Naive thymus-derived CD4-positive, alpha-beta T cell (primary cell): ENCODE data around the gene TAB2. TPM values are rescaled to one million over a fixed set of nuclear protein-coding genes. Genes with fewer than 3 reads are reported as not detected.

Source experiments
- ATAC-seq: fragments of 150-1000 bp; cut with Tn5 transposase; 2 replicates; pipeline ENCODE4 v1.10.0; 2021; ENCODE audit warnings: mild to moderate bottlenecking, moderate library complexity
- CTCF ChIA-PET: fragments of 350-600 bp; sonication (Branson Sonifier 250); formaldehyde crosslinking; loops from one replicate; lab custom pipeline; 2021; ENCODE audit warnings: antibody characterized with exemption; lab: Charles Lee
- POLR2A ChIA-PET: fragments of 350-600 bp; sonication (Branson Sonifier 250); formaldehyde crosslinking; loops from one replicate; lab custom pipeline; 2021; ENCODE audit warnings: antibody characterized with exemption, inconsistent platforms; lab: Charles Lee
- DNase-seq, 9 donors: peaks; one replicate each; pipeline versions ENCODE4 v3.0.0 to v3.0.0-alpha.2; 2020 to 2022; ENCODE audit warnings: mixed read lengths in 1 of 9
- H3K27ac ChIP-seq: one replicate; pipeline ENCODE4 v1.7.0; 2013; ENCODE audit warnings: mild to moderate bottlenecking, low read depth, low read length, moderate library complexity
- H3K27me3 ChIP-seq, 2 donors: one replicate each; pipeline ENCODE4 v1.7.0; 2013; ENCODE audit warnings: low read length in 2 of 2, mild to moderate bottlenecking in 2 of 2, moderate library complexity in 2 of 2; ENCODE audit not compliant: control insufficient read depth in 2 of 2, insufficient read depth in 2 of 2
- H3K36me3 ChIP-seq, 3 experiments: 1 replicate in 2 of 3; 2 replicates in 1 of 3; pipeline ENCODE4 v1.7.0; 2013; ENCODE audit warnings: low read length in 3 of 3, mild to moderate bottlenecking in 3 of 3, moderate library complexity in 1 of 3; ENCODE audit not compliant: insufficient read depth in 3 of 3, control insufficient read depth in 2 of 3
- H3K4me1 ChIP-seq, 2 donors: one replicate each; pipeline ENCODE4 v1.7.0; 2013; ENCODE audit warnings: low read length in 2 of 2, mild to moderate bottlenecking in 2 of 2, moderate library complexity in 1 of 2; ENCODE audit not compliant: control insufficient read depth in 2 of 2, insufficient read depth in 2 of 2
- H3K4me3 ChIP-seq: 2 replicates; pipeline ENCODE4 v1.7.0; 2013; ENCODE audit warnings: mild to moderate bottlenecking, low read length
- H3K9me3 ChIP-seq, 3 experiments: 1 replicate in 2 of 3; 2 replicates in 1 of 3; pipeline ENCODE4 v1.7.0; 2013; ENCODE audit warnings: low read length in 3 of 3; ENCODE audit not compliant: control insufficient read depth in 2 of 3
- H3K27ac Mint-ChIP-seq, 9 donors: one replicate each; pipeline ENCODE4 v1.8.0; 2020 to 2022; ENCODE audit warnings: mixed read lengths in 9 of 9, mild to moderate bottlenecking in 8 of 9, moderate library complexity in 5 of 9, inconsistent platforms in 2 of 9
- H3K27me3 Mint-ChIP-seq, 5 donors: one replicate each; pipeline ENCODE4 v1.8.0; 2021 to 2022; ENCODE audit warnings: mixed read lengths in 5 of 5, mild to moderate bottlenecking in 1 of 5
- H3K36me3 Mint-ChIP-seq, 5 donors: one replicate each; pipeline ENCODE4 v1.8.0; 2020 to 2022; ENCODE audit warnings: mixed read lengths in 5 of 5, mild to moderate bottlenecking in 3 of 5, inconsistent platforms in 1 of 5
- H3K4me1 Mint-ChIP-seq, 7 donors: one replicate each; pipeline ENCODE4 v1.8.0; 2020 to 2022; ENCODE audit warnings: mixed read lengths in 7 of 7, mild to moderate bottlenecking in 3 of 7, inconsistent platforms in 1 of 7
- H3K4me3 Mint-ChIP-seq, 10 donors: one replicate each; pipeline ENCODE4 v1.8.0; 2020 to 2022; ENCODE audit warnings: mild to moderate bottlenecking in 10 of 10, mixed read lengths in 10 of 10, moderate library complexity in 6 of 10, inconsistent platforms in 2 of 10
- H3K9me3 Mint-ChIP-seq, 11 donors: one replicate each; pipeline ENCODE4 v1.8.0; 2020 to 2022; ENCODE audit warnings: mixed read lengths in 11 of 11, mild to moderate bottlenecking in 4 of 11, inconsistent platforms in 1 of 11, moderate library complexity in 1 of 11
- intact Hi-C, 2 donors: fragments of 100-400 bp; cut with micrococcal nuclease; formaldehyde crosslinking; loops; one replicate each; pipeline ENCODE4 v1.15.1; 2023
- polyA plus RNA-seq, 2 donors: library from polyadenylated mRNA; unstranded; fragments of 300-500 nt; fragmentation: Illumina TruSeq; gene quantifications; one replicate each; pipeline ENCODE4 v1.2.3, GENCODE V29; 2021
- total RNA-seq, 6 experiments: library from RNA in 5 of 6; stranded (reverse) in 5 of 6; gene quantifications; 1 replicate in 5 of 6; 2 replicates in 1 of 6; pipeline ENCODE4 v1.2.3 and lab custom pipeline; 2021 to 2026

The TAB2 gene
- total and polyA plus RNA-seq, 7 experiments from 2014 or later: 15.7 to 234 (median 106) TPM

- peaks cover 9 to 70% (median 62%) of the 10 kb centered on the region in 5 donors for H3K36me3 Mint-ChIP-seq
- POLR2A ChIA-PET: interaction anchor here (0.9 to 1.4 kb wide), 2 partner anchors 18 to 66 kb away, joined by 3 to 5 read pairs; no protein-coding TSS in a partner anchor
- intact Hi-C loops: loop anchor here in 1 of 2 donors (2.0 kb wide), 1 partner anchor 15 kb away; no protein-coding TSS in a partner anchor
Observed at GRCh38 chr6:149392093-149392492, 74.6 kb downstream of the TAB2 start.

GRCh38 chr6:149392535-149392934 is 75.0 kb downstream of the TAB2 start:
- peaks cover 0 to 8% (median under 1%) of the 10 kb centered on the region in 3 experiments for H3K36me3 ChIP-seq
- Mint-ChIP-seq H3K36me3 (peaks cover 12 to 69% (median 61%) of the 10 kb centered on the region in 5 donors), H3K9me3 (peaks cover 0 to 3% (median 0%) of the 10 kb centered on the region in 11 donors), H3K27me3 (no peaks in the 10 kb centered on the region), H3K4me1 (peaks cover 46 to 77% (median 75%) of the 10 kb centered on the region in 7 donors), H3K4me3 (peak overlapping the region in 8 of 10 donors; percentile 0 to 57 (median 18)), H3K27ac (peak overlapping the region in 8 of 9 donors; percentile 9 to 86 (median 36))
- no peak for DNase-seq
- ATAC-seq: no peak
- H3K4me1 ChIP-seq: peaks cover 7 to 11% of the 10 kb centered on the region in 2 donors
- POLR2A ChIA-PET: interaction anchor here (0.9 to 1.4 kb wide), 2 partner anchors 18 to 66 kb away, joined by 3 to 5 read pairs; no protein-coding TSS in a partner anchor
- H3K4me3 ChIP-seq: no peak overlapping the region
- H3K9me3 ChIP-seq: no peaks in the 10 kb centered on the region
- no peaks in the 10 kb centered on the region for H3K27me3 ChIP-seq
- CTCF ChIA-PET: no interaction called here
- H3K27ac ChIP-seq: no peak overlapping the region
- intact Hi-C loops: loop anchor here in 1 of 2 donors (2.0 kb wide), 1 partner anchor 14 kb away; no protein-coding TSS in a partner anchor

More at GRCh38 chr6:149392093-149392492, 74.6 kb downstream of the TAB2 start:
- ATAC-seq (no peak), DNase-seq (no peak)
- H3K27me3 Mint-ChIP-seq: no peaks in the 10 kb centered on the region
- Histone ChIP-seq H3K27ac (no peak overlapping the region), H3K36me3 (peaks cover 0 to 5% (median 5%) of the 10 kb centered on the region in 3 experiments), H3K9me3 (peaks cover 0 to 1% (median 0%) of the 10 kb centered on the region in 3 experiments), H3K4me1 (peaks cover 7 to 11% of the 10 kb centered on the region in 2 donors), H3K4me3 (no peak overlapping the region), H3K27me3 (no peaks in the 10 kb centered on the region)
- peak overlapping the region in 3 of 10 donors; percentile 0 to 57 (median 11) for H3K4me3 Mint-ChIP-seq
- peaks cover 46 to 79% (median 75%) of the 10 kb centered on the region in 7 donors for H3K4me1 Mint-ChIP-seq
- CTCF ChIA-PET: interaction anchor here (0.7 to 0.8 kb wide), 2 partner anchors 19 to 238 kb away, joined by 3 read pairs; no protein-coding TSS in a partner anchor
- peaks cover 0 to 8% (median 0%) of the 10 kb centered on the region in 11 donors for H3K9me3 Mint-ChIP-seq
- peak overlapping the region in 8 of 9 donors; percentile 7 to 73 (median 42) for H3K27ac Mint-ChIP-seq

GRCh38 chr6:149393002-149393679 is 75.6 kb downstream of the TAB2 start:
- H3K9me3 Mint-ChIP-seq: peaks cover 0 to 1% (median 0%) of the 10 kb centered on the region in 11 donors
- Histone ChIP-seq H3K27ac (no peak overlapping the region), H3K4me1 (peaks cover 7 to 11% of the 10 kb centered on the region in 2 donors), H3K27me3 (no peaks in the 10 kb centered on the region), H3K4me3 (no peak overlapping the region), H3K9me3 (no peaks in the 10 kb centered on the region), H3K36me3 (peaks cover 0 to 13% (median 4%) of the 10 kb centered on the region in 3 experiments)
- H3K4me3 Mint-ChIP-seq: peak overlapping the region in 5 of 10 donors; percentile 3 to 41 (median 16)
- POLR2A ChIA-PET: interaction anchor here (0.9 to 1.4 kb wide), 2 partner anchors 19 to 65 kb away, joined by 3 to 5 read pairs; no protein-coding TSS in a partner anchor
- H3K27ac Mint-ChIP-seq: peak overlapping the region in 7 of 9 donors; percentile 9 to 79 (median 30)
- intact Hi-C loops: loop anchor here in 1 of 2 donors (2.0 kb wide), 1 partner anchor 14 kb away; no protein-coding TSS in a partner anchor
- CTCF ChIA-PET: interaction anchor here (1.5 kb wide), 1 partner anchor 39 kb away, joined by 5 read pairs; no protein-coding TSS in a partner anchor
- ATAC-seq: no peak
- no peak for DNase-seq
- H3K36me3 Mint-ChIP-seq: peaks cover 15 to 69% (median 59%) of the 10 kb centered on the region in 5 donors
- H3K4me1 Mint-ChIP-seq: peaks cover 46 to 76% (median 70%) of the 10 kb centered on the region in 7 donors
- H3K27me3 Mint-ChIP-seq: no peaks in the 10 kb centered on the region

- Mint-ChIP-seq H3K4me1 (peaks cover 43 to 68% (median 64%) of the 10 kb centered on the region in 7 donors), H3K27ac (peak overlapping the region in 7 of 9 donors; percentile 27 to 78 (median 49))
Observed at GRCh38 chr6:149395185-149395584, 77.7 kb downstream of the TAB2 start.

GRCh38 chr6:149397384-149397783 is 79.9 kb downstream of the TAB2 start:
- POLR2A ChIA-PET: interaction anchor here (0.6 to 1.6 kb wide), 3 partner anchors 9 to 531 kb away, joined by 4 read pairs; no protein-coding TSS in a partner anchor
- peak overlapping the region in 3 of 9 donors; percentile 34 to 67 (median 38) for H3K27ac Mint-ChIP-seq
- no peak for DNase-seq
- no peak overlapping the region for H3K4me3 ChIP-seq
- peaks cover 11 to 28% (median 23%) of the 10 kb centered on the region in 3 experiments for H3K36me3 ChIP-seq
- CTCF ChIA-PET: no interaction called here
- peaks cover 23 to 73% (median 59%) of the 10 kb centered on the region in 5 donors for H3K36me3 Mint-ChIP-seq
- no peak for ATAC-seq
- H3K9me3 Mint-ChIP-seq: peaks cover 0 to 1% (median 0%) of the 10 kb centered on the region in 11 donors
- peaks cover 6 to 7% of the 10 kb centered on the region in 2 donors for H3K4me1 ChIP-seq
- no peak overlapping the region for H3K4me3 Mint-ChIP-seq
- H3K9me3 ChIP-seq: no peaks in the 10 kb centered on the region
- no peak overlapping the region for H3K27ac ChIP-seq
- H3K27me3 ChIP-seq: no peaks in the 10 kb centered on the region
- peaks cover 33 to 58% (median 45%) of the 10 kb centered on the region in 7 donors for H3K4me1 Mint-ChIP-seq
- intact Hi-C loops: no loop called here
- no peaks in the 10 kb centered on the region for H3K27me3 Mint-ChIP-seq

More at GRCh38 chr6:149395185-149395584, 77.7 kb downstream of the TAB2 start:
- Mint-ChIP-seq H3K27me3 (no peaks in the 10 kb centered on the region), H3K9me3 (peaks cover 0 to 1% (median 0%) of the 10 kb centered on the region in 11 donors), H3K4me3 (peak overlapping the region in 1 of 10 donors; percentile 10), H3K36me3 (peaks cover 19 to 72% (median 62%) of the 10 kb centered on the region in 5 donors)
- H3K36me3 ChIP-seq: peaks cover 8 to 21% (median 13%) of the 10 kb centered on the region in 3 experiments
- H3K27ac ChIP-seq: no peak overlapping the region
- ChIA-PET CTCF (interaction anchor here (0.6 kb wide), 1 partner anchor 313 kb away, joined by 3 read pairs; no protein-coding TSS in a partner anchor), POLR2A (interaction anchor here (0.6 to 0.7 kb wide), 2 partner anchors 10 to 76 kb away, joined by 3 read pairs; no protein-coding TSS in a partner anchor)
- no peaks in the 10 kb centered on the region for H3K9me3 ChIP-seq
- intact Hi-C loops: loop anchor here in 1 of 2 donors (2.0 kb wide), 2 partner anchors 14 to 16 kb away; no protein-coding TSS in a partner anchor
- no peak overlapping the region for H3K4me3 ChIP-seq
- ATAC-seq (no peak), DNase-seq (no peak)
- H3K4me1 ChIP-seq: peaks cover 7 to 11% of the 10 kb centered on the region in 2 donors
- no peaks in the 10 kb centered on the region for H3K27me3 ChIP-seq

- Histone ChIP-seq H3K27me3 (no peaks in the 10 kb centered on the region), H3K4me1 (no peaks in the 10 kb centered on the region), H3K4me3 (no peak within 1 kb of the TSS), H3K36me3 (peaks cover 14 to 37% (median 23%) of the 10 kb centered on the region in 3 experiments), H3K9me3 (no peaks in the 10 kb centered on the region), H3K27ac (no peak within 1 kb of the TSS)
- Mint-ChIP-seq H3K4me3 (no peak within 1 kb of the TSS), H3K27ac (peak within 1 kb of the TSS in 4 of 9 donors; percentile 8 to 37 (median 19)), H3K36me3 (peaks cover 18 to 75% (median 61%) of the 10 kb centered on the region in 5 donors), H3K4me1 (peaks cover 10 to 54% (median 18%) of the 10 kb centered on the region in 7 donors), H3K27me3 (no peaks in the 10 kb centered on the region), H3K9me3 (peaks cover 0 to 2% (median 0%) of the 10 kb centered on the region in 11 donors)
- POLR2A ChIA-PET: no interaction called here
- intact Hi-C loops: no loop called here
- DNase-seq: no peak
- CTCF ChIA-PET: no interaction called here
- no peak for ATAC-seq
Observed at GRCh38 chr6:149400050-149400449, 82.5 kb downstream of the TAB2 start, which contains the start of gene SUMO4. Gene SUMO4 (plus strand): TSS chr6:149400262. CDS start chr6:149400392, 130 bp downstream.
